GM23338 (cell line): ENCODE measurements around the gene TMEM147. TPM values are rescaled to one million over a fixed set of nuclear protein-coding genes. Genes with fewer than 3 reads are reported as not detected.

Experiments used
- ATAC-seq: fragments of 200-7000 bp; cut with Tn5 transposase; 3 replicates; pipeline ENCODE4 v1.9.1; 2020
- DNase-seq: peaks from one replicate; pipeline ENCODE4 v3.0.0-alpha.2; 2015; ENCODE audit warnings: low spot score
- H2AFZ ChIP-seq: fragments of 200-600 bp; sonication (generic); 2 replicates; pipeline ENCODE4 v1.8.0; 2016; ENCODE audit warnings: antibody characterized with exemption, mild to moderate bottlenecking, moderate library complexity
- H3F3A ChIP-seq: fragments of 200-600 bp; sonication (generic); replicated peaks from 2 replicates; pipeline ENCODE4 v1.8.0; 2017; ENCODE audit warnings: antibody characterized with exemption, mixed run types, low read depth
- H3K27ac ChIP-seq: fragments of 200-600 bp; sonication (generic); 2 replicates; pipeline ENCODE4 v1.6.1; 2016; ENCODE audit warnings: low read depth
- H3K27me3 ChIP-seq: fragments of 200-600 bp; sonication (generic); 2 replicates; pipeline ENCODE4 v1.8.0; 2016; ENCODE audit warnings: mild to moderate bottlenecking, mixed run types, moderate library complexity; ENCODE audit not compliant: insufficient read depth
- H3K36me3 ChIP-seq: fragments of 200-600 bp; sonication (generic); 2 replicates; pipeline ENCODE4 v1.8.0; 2016; ENCODE audit warnings: mild to moderate bottlenecking; ENCODE audit not compliant: insufficient read depth
- H3K4me1 ChIP-seq: fragments of 200-600 bp; sonication (generic); 2 replicates; pipeline ENCODE4 v1.8.0; 2016; ENCODE audit warnings: mild to moderate bottlenecking, moderate library complexity; ENCODE audit not compliant: insufficient read depth
- H3K4me2 ChIP-seq: fragments of 200-600 bp; sonication (generic); 2 replicates; pipeline ENCODE4 v1.7.1; 2017; ENCODE audit warnings: mixed run types
- H3K4me3 ChIP-seq: fragments of 200-600 bp; sonication (generic); 2 replicates; pipeline ENCODE4 v1.6.1; 2016; ENCODE audit warnings: mixed run types
- H3K79me2 ChIP-seq: fragments of 200-600 bp; sonication (generic); replicated peaks from 2 replicates; pipeline ENCODE4 v1.8.0; 2017; ENCODE audit warnings: mild to moderate bottlenecking; ENCODE audit not compliant: insufficient read depth
- H3K9me2 ChIP-seq: fragments of 200-600 bp; sonication (generic); 2 replicates; pipeline ENCODE4 v1.8.0; 2017; ENCODE audit not compliant: insufficient read depth
- H4K20me1 ChIP-seq: fragments of 200-600 bp; sonication (generic); replicated peaks from 2 replicates; pipeline ENCODE4 v1.8.0; 2017; ENCODE audit warnings: mild to moderate bottlenecking; ENCODE audit not compliant: insufficient read depth
- H3K27ac Mint-ChIP-seq: 2 replicates; pipeline ENCODE4 v1.8.0; 2020; ENCODE audit warnings: inconsistent platforms, mild to moderate bottlenecking, moderate library complexity, mixed read lengths
- H3K27me3 Mint-ChIP-seq: 3 replicates; pipeline ENCODE4 v1.8.0; 2022; ENCODE audit warnings: low read depth, mild to moderate bottlenecking, moderate library complexity, mixed read lengths, inconsistent platforms; ENCODE audit not compliant: insufficient read depth, poor library complexity
- H3K36me3 Mint-ChIP-seq: 3 replicates; pipeline ENCODE4 v1.8.0; 2021; ENCODE audit warnings: low read depth, mild to moderate bottlenecking, inconsistent platforms, moderate library complexity, mixed read lengths
- H3K4me1 Mint-ChIP-seq: 3 replicates; pipeline ENCODE4 v1.8.0; 2020; ENCODE audit warnings: mild to moderate bottlenecking, inconsistent platforms, mixed read lengths
- H3K4me3 Mint-ChIP-seq: 3 replicates; pipeline ENCODE4 v1.8.0; 2021; ENCODE audit warnings: moderate library complexity, mild to moderate bottlenecking, inconsistent platforms, mixed read lengths
- H3K9me3 Mint-ChIP-seq: 3 replicates; pipeline ENCODE4 v1.8.0; 2020; ENCODE audit warnings: moderate library complexity, mild to moderate bottlenecking, inconsistent platforms, mixed read lengths
- EZH2 ChIP-seq: fragments of 200-600 bp; sonication (generic); IDR thresholded peaks from one replicate; pipeline ENCODE4 v1.8.0; 2017; ENCODE audit warnings: antibody characterized with exemption, mild to moderate bottlenecking, low read depth; ENCODE audit not compliant: unreplicated experiment
- NANOG ChIP-seq: IDR thresholded peaks from 2 replicates; pipeline ENCODE4 v1.6.1; 2016; ENCODE audit warnings: antibody characterized with exemption, borderline replicate concordance
- POLR2AphosphoS5 ChIP-seq: IDR thresholded peaks from 2 replicates; pipeline ENCODE4 v1.6.1; 2016; ENCODE audit warnings: antibody characterized with exemption, low read depth
- STAT1 ChIP-seq: IDR thresholded peaks from one replicate; pipeline ENCODE4 v1.6.1; 2016; ENCODE audit warnings: antibody characterized with exemption; ENCODE audit not compliant: unreplicated experiment
- ZNF114 ChIP-seq: fragments of 250-450 bp; sonication (Bioruptor Pico); IDR thresholded peaks from 2 replicates; pipeline ENCODE4 v1.5.0; 2020; ENCODE audit warnings: mild to moderate bottlenecking, moderate library complexity
- ZNF331 ChIP-seq: fragments of 250-450 bp; sonication (Bioruptor Pico); IDR thresholded peaks from 2 replicates; pipeline ENCODE4 v1.5.0; 2020; ENCODE audit warnings: low read depth, mild to moderate bottlenecking, moderate library complexity
- polyA plus RNA-seq: library from polyadenylated mRNA; unstranded; fragments of >200 nt; fragmentation: Nextera tagmentation; extraction: Ambion mirVana; gene quantifications from 2 replicates; pipeline ENCODE4 v1.2.1, GENCODE V29; 2016
- total RNA-seq: library from RNA; depleted of rRNA; stranded (reverse); fragments of >200 nt; shearing (Covaris generic); gene quantifications from 2 replicates; pipeline ENCODE4 v1.2.3, GENCODE V29; 2014
- TF ChIP-seq, protein P1 (sequence below): IDR thresholded peaks from one replicate; pipeline ENCODE4 v1.6.1; 2018; ENCODE audit warnings: antibody characterized with exemption; ENCODE audit not compliant: unreplicated experiment
- TF ChIP-seq, protein P2 (sequence below), 2 experiments: fragments of 200-600 bp in 1 of 2; sonication (generic) in 1 of 2; conservative IDR thresholded peaks; 2 replicates each; pipeline versions ENCODE4 v1.5.1 to v1.6.1; 2016 to 2017; ENCODE audit warnings: antibody characterized with exemption in 2 of 2, low read depth in 2 of 2, mild to moderate bottlenecking in 2 of 2, moderate library complexity in 1 of 2
- TF ChIP-seq, protein P3 (sequence below): IDR thresholded peaks from 2 replicates; pipeline ENCODE4 v1.6.1; 2016; ENCODE audit warnings: antibody characterized with exemption

The TMEM147 gene
- total and polyA plus RNA-seq, 2 experiments from 2014 or later: 164 to 272 TPM

DNA sequence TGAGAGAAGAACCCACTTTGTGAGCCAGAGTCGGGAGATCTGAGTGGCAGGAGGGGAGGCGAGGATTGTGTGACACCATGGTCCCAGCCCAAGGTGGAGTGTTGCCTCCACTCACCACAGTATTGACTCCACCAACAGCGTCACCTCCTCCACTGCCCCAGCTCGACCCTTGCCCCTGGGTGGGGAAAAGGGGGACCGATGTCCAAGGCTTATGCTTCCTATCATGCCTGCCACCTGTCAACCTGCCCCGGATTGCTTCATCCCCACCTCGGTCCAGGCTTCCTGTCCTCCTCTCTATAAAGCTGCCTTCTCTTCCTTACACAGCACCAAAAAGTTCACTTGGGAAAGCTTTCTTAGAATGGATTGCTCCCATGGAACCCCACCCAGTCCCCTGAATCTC lies 39.4 kb upstream of the TMEM147 start (continued):
- TF ChIP-seq, protein P1, sequence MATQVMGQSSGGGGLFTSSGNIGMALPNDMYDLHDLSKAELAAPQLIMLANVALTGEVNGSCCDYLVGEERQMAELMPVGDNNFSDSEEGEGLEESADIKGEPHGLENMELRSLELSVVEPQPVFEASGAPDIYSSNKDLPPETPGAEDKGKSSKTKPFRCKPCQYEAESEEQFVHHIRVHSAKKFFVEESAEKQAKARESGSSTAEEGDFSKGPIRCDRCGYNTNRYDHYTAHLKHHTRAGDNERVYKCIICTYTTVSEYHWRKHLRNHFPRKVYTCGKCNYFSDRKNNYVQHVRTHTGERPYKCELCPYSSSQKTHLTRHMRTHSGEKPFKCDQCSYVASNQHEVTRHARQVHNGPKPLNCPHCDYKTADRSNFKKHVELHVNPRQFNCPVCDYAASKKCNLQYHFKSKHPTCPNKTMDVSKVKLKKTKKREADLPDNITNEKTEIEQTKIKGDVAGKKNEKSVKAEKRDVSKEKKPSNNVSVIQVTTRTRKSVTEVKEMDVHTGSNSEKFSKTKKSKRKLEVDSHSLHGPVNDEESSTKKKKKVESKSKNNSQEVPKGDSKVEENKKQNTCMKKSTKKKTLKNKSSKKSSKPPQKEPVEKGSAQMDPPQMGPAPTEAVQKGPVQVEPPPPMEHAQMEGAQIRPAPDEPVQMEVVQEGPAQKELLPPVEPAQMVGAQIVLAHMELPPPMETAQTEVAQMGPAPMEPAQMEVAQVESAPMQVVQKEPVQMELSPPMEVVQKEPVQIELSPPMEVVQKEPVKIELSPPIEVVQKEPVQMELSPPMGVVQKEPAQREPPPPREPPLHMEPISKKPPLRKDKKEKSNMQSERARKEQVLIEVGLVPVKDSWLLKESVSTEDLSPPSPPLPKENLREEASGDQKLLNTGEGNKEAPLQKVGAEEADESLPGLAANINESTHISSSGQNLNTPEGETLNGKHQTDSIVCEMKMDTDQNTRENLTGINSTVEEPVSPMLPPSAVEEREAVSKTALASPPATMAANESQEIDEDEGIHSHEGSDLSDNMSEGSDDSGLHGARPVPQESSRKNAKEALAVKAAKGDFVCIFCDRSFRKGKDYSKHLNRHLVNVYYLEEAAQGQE: no peak
- no peak for TF ChIP-seq STAT1

DNA sequence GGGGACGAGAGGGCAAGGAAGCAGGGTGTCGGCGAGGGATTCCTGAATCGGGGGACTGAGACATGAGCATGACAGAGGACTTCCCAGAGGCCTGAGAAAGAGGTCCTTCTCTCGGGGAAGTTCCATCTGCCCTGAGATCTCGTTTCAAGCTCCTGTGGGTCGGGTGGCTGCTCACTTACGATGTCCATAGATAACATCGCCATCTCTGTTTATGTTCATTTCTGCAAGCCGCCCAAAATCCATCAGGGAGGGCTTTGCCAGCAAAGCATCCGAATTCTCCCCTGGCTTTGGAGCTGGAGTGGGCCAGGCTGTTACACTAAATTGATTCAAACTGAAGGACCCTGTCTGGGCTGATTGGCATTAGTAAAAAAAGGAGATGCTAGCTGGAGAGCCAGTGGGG lies 37.9 kb upstream of the TMEM147 start:
- H3K9me2 ChIP-seq: no peaks in the 10 kb centered on the region
- H3K36me3 Mint-ChIP-seq: peaks cover 62% of the 10 kb centered on the region
- H3K4me3 ChIP-seq: no peak overlapping the region
- H3K4me2 ChIP-seq: no peak overlapping the region; the same call in 1 of the 2 replicates
- peaks cover 15% of the 10 kb centered on the region for H3K4me1 Mint-ChIP-seq
- no peak for TF ChIP-seq NANOG
- no peak for TF ChIP-seq ZNF331 (CRISPR knock-in tag)
- no peak for TF ChIP-seq EZH2
- TF ChIP-seq ZNF114 (CRISPR knock-in tag): no peak
- TF ChIP-seq, protein P2, sequence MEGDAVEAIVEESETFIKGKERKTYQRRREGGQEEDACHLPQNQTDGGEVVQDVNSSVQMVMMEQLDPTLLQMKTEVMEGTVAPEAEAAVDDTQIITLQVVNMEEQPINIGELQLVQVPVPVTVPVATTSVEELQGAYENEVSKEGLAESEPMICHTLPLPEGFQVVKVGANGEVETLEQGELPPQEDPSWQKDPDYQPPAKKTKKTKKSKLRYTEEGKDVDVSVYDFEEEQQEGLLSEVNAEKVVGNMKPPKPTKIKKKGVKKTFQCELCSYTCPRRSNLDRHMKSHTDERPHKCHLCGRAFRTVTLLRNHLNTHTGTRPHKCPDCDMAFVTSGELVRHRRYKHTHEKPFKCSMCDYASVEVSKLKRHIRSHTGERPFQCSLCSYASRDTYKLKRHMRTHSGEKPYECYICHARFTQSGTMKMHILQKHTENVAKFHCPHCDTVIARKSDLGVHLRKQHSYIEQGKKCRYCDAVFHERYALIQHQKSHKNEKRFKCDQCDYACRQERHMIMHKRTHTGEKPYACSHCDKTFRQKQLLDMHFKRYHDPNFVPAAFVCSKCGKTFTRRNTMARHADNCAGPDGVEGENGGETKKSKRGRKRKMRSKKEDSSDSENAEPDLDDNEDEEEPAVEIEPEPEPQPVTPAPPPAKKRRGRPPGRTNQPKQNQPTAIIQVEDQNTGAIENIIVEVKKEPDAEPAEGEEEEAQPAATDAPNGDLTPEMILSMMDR (conservative IDR thresholded peaks at IDR 0.05; ENCODE audit: low read depth in 2 of 2): no peak
- TF ChIP-seq POLR2AphosphoS5: no peak
- TF ChIP-seq, protein P3, sequence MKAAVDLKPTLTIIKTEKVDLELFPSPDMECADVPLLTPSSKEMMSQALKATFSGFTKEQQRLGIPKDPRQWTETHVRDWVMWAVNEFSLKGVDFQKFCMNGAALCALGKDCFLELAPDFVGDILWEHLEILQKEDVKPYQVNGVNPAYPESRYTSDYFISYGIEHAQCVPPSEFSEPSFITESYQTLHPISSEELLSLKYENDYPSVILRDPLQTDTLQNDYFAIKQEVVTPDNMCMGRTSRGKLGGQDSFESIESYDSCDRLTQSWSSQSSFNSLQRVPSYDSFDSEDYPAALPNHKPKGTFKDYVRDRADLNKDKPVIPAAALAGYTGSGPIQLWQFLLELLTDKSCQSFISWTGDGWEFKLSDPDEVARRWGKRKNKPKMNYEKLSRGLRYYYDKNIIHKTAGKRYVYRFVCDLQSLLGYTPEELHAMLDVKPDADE: no peak
- no peaks in the 10 kb centered on the region; the same call in 2 of the 3 replicates for H3K9me3 Mint-ChIP-seq
- peaks cover 2% of the 10 kb centered on the region; the same call in 1 of the 2 replicates for H3K27me3 ChIP-seq
- peaks cover 18% of the 10 kb centered on the region for H4K20me1 ChIP-seq
- H3K27ac ChIP-seq: no peak overlapping the region
- peaks cover 17% of the 10 kb centered on the region for H3K27me3 Mint-ChIP-seq
- peak overlapping the region; percentile 97 for H3K4me3 Mint-ChIP-seq
- DNase-seq: no peak
- peaks cover 10% of the 10 kb centered on the region for H3K4me1 ChIP-seq
- no peak overlapping the region for H2AFZ ChIP-seq
- H3K36me3 ChIP-seq: peaks cover 36% of the 10 kb centered on the region
- 0 out of 2 replicates have a peak, but pooled peaks cover 3% of the 10 kb centered on the region for H3F3A ChIP-seq
- peaks cover 33% of the 10 kb centered on the region for H3K79me2 ChIP-seq
- ATAC-seq: no peak
- H3K27ac Mint-ChIP-seq: no peak overlapping the region; the same call in 1 of the 2 replicates
